Peyer's patch (tissue), 4 donors: Measurements from ENCODE around the gene LIMS2.

ENCODE experiments used
- CTCF ChIP-seq, 6 experiments: fragments of 450-650 bp in 4 of 6; fragments of 200-600 bp in 2 of 6; sonication (generic) in 1 of 6; IDR thresholded peaks; one replicate each; pipeline ENCODE4 v1.5.1; 2017 to 2019; ENCODE audit warnings: antibody characterized with exemption in 6 of 6, mild to moderate bottlenecking in 3 of 6, moderate library complexity in 1 of 6
- POLR2A ChIP-seq, 2 donors: fragments of 450-650 bp; IDR thresholded peaks; one replicate each; pipeline ENCODE4 v1.5.1; 2017; ENCODE audit warnings: antibody characterized with exemption in 2 of 2, mild to moderate bottlenecking in 2 of 2, moderate library complexity in 2 of 2

- TF ChIP-seq POLR2A (IDR thresholded peaks at IDR 0.05) = no peak
- TF ChIP-seq CTCF (IDR thresholded peaks at IDR 0.05) = no peak
These were observed 61.1 kb downstream of the LIMS2 start for GRCh38 chr2:127614246-127614645.
